ENCODE measurements around the gene IKBIP. TPM values are rescaled to one million over a fixed set of nuclear protein-coding genes. Genes with fewer than 3 reads are reported as not detected.
"Not testable (repeated sequence)": the region's sequence is repeated elsewhere in the genome, so short reads cannot be mapped to it uniquely, and the experiment has no call there.

The IKBIP gene
- total RNA-seq, 4 donors from 2014 or later, result 4.5 to 17.2 (median 10.2) TPM

- Histone ChIP-seq H3K27ac (no peak overlapping the region), H3K4me1 (no peaks in the 10 kb centered on the region), H3K9me3 (no peaks in the 10 kb centered on the region), H3K36me3 (no peaks in the 10 kb centered on the region), H3K4me3 (no peak overlapping the region), H3K27me3 (no peaks in the 10 kb centered on the region)
- no peak for ATAC-seq
- WGBS, 2 donors (ENCODE audit: low coverage in 1 of 2), result 75 to 86% methylated on average over 1 of the region's 1 CpG
- no peak for TF ChIP-seq POLR2A (IDR thresholded peaks at IDR 0.05)
- TF ChIP-seq EP300 (IDR thresholded peaks at IDR 0.05), result no peak
- TF ChIP-seq POLR2AphosphoS5 (IDR thresholded peaks at IDR 0.05), result no peak
- no peak for TF ChIP-seq CTCF (IDR thresholded peaks at IDR 0.05)
Measured at GRCh38 chr12:98578392-98578791, 66.2 kb downstream of the IKBIP start.

DNA sequence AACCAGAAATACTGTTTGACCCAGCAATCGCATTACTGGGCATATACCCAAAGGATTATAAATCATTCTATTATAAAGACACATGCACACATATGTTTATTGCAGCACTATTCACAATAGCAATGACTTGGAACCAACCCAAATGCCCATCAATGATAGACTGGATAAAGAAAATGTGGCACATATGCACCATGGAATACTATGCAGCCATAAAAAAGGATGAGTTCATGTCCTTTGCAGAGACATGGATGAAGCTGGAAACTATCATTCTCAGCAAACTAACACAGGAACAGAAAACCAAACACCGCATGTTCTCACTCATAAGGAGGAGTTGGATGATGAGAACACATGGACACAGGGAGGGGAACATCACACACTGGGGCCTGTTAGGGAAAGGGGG is 67.8 kb downstream of the IKBIP start:
- 79 to 80% methylated on average over 2 of the region's 2 CpGs for WGBS, 2 donors (ENCODE audit: low coverage in 1 of 2)
- not testable (repeated sequence) for H3K36me3 ChIP-seq, H3K4me1 ChIP-seq, H3K27me3 ChIP-seq, H3K27ac ChIP-seq, H3K9me3 ChIP-seq, ATAC-seq, H3K4me3 ChIP-seq

DNA sequence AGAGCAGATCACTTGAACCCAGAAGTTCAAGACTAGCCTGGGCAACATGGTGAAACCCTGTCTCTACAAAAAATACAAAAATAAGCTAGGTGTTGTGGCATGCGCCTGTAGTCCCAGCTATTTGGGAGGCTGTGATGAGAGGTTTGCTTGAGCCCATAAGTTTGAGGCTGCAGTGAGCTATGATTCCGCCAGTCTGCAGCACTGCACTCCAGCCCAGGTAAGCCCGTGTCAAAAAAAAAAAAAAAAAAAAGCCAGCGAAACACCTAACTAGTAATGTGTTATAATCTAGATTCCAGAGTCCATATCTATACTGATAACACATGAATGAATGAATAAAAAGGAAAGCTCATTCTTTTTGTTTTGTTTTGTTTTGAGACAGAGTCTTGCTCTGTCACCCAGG is 69.6 kb downstream of the IKBIP start:
- no peaks in the 10 kb centered on the region for H3K9me3 ChIP-seq
- 94 to 97% methylated on average over 2 to 3 of the region's 4 CpGs for WGBS, 2 donors (ENCODE audit: low coverage in 1 of 2)

More for the DNA sequence above, 69.6 kb downstream of the IKBIP start:
- Histone ChIP-seq H3K36me3 (no peaks in the 10 kb centered on the region), H3K4me1 (no peaks in the 10 kb centered on the region), H3K27ac (no peak overlapping the region), H3K27me3 (no peaks in the 10 kb centered on the region), H3K4me3 (no peak overlapping the region)
- ATAC-seq, result no peak
- TF ChIP-seq CTCF (IDR thresholded peaks at IDR 0.05), result no peak
- no peak for TF ChIP-seq POLR2AphosphoS5 (IDR thresholded peaks at IDR 0.05)
- TF ChIP-seq POLR2A (IDR thresholded peaks at IDR 0.05), result no peak
- TF ChIP-seq EP300 (IDR thresholded peaks at IDR 0.05), result no peak

Small RNA genes within 50 kb of the gene (small RNA-seq; reads per million reads assigned to genes)
- 2.6 to 20.2 (median 10.6) reads per million in 4 donors for gene SNORA53

Other genes with a start within 250 kb of the IKBIP start
- 10 to 100 TPM; 42.3 to 56.7 (median 53.7) TPM for gene TMPO, start 129.2 kb downstream of the IKBIP start, total RNA-seq
- gene SLC25A3, start 51.1 kb downstream of the IKBIP start, total RNA-seq, result 100 to 1,000 TPM; 602 to 636 (median 625) TPM
- gene APAF1, start 502 bp upstream of the IKBIP start, total RNA-seq, result 10 to 100 TPM in 1 of 4 donors, 1 to 10 TPM in 3; 7.5 to 18.6 (median 8.5) TPM

All from gastroesophageal sphincter (tissue), 4 donors.